Activated T-cell treated with anti-CD3 and anti-CD28 coated beads for 48 hours (primary cell): ENCODE measurements around the gene SLC39A6.
"Not testable (repeated sequence)": the region's sequence is repeated elsewhere in the genome, so short reads cannot be mapped to it uniquely, and the experiment has no call there.

Experiments
- DNase-seq: peaks from one replicate; pipeline ENCODE4 v3.0.0-alpha.2; 2020; ENCODE audit warnings: low read depth

The SLC39A6 gene

GRCh38 chr18:36135264-36135663, 6.1 kb upstream of the SLC39A6 start:
- DNase-seq, result no peak

- no peak for DNase-seq
Observed at GRCh38 chr18:36132756-36133155, 3.6 kb upstream of the SLC39A6 start.

GRCh38 chr18:36131692-36132483, 2.7 kb upstream of the SLC39A6 start:
- no peak for DNase-seq

GRCh38 chr18:36130883-36131653, 1.9 kb upstream of the SLC39A6 start:
- no peak for DNase-seq

- DNase-seq, result no peak
Observed at GRCh38 chr18:36130039-36130831, 1.1 kb upstream of the SLC39A6 start.

GRCh38 chr18:36128907-36129299, 237 bp downstream of the SLC39A6 start:
- DNase-seq, result no peak

- no peak for DNase-seq
Observed at GRCh38 chr18:36128530-36128870, 640 bp downstream of the SLC39A6 start.

GRCh38 chr18:36127836-36128529, 1.2 kb downstream of the SLC39A6 start:
- no peak for DNase-seq

GRCh38 chr18:36126668-36127067, 2.5 kb downstream of the SLC39A6 start:
- no peak for DNase-seq

GRCh38 chr18:36124841-36125240, 4.3 kb downstream of the SLC39A6 start:
- no peak for DNase-seq

GRCh38 chr18:36120297-36120696, 8.8 kb downstream of the SLC39A6 start:
- no peak for DNase-seq

GRCh38 chr18:36116771-36117170, 12.4 kb downstream of the SLC39A6 start:
- not testable (repeated sequence) for DNase-seq

- no peak for DNase-seq
Observed at GRCh38 chr18:36114738-36115137, 14.4 kb downstream of the SLC39A6 start.

- no peak for DNase-seq
Observed at GRCh38 chr18:36114251-36114650, 14.9 kb downstream of the SLC39A6 start.

GRCh38 chr18:36112302-36112701, 16.8 kb downstream of the SLC39A6 start:
- no peak for DNase-seq

- no peak for DNase-seq
Observed at GRCh38 chr18:36109737-36110136, 19.4 kb downstream of the SLC39A6 start.

GRCh38 chr18:36108601-36109000, 20.5 kb downstream of the SLC39A6 start:
- no peak for DNase-seq

- no peak for DNase-seq
Observed at GRCh38 chr18:36108196-36108595, 20.9 kb downstream of the SLC39A6 start.

GRCh38 chr18:36107477-36107876, 21.7 kb downstream of the SLC39A6 start:
- no peak for DNase-seq

GRCh38 chr18:36104749-36105148, 24.4 kb downstream of the SLC39A6 start:
- DNase-seq, result no peak

GRCh38 chr18:36101943-36102342, 27.2 kb downstream of the SLC39A6 start:
- no peak for DNase-seq

GRCh38 chr18:36099311-36099710, 29.8 kb downstream of the SLC39A6 start:
- DNase-seq, result no peak
